ENCODE results near the gene RFX2.

RFX2 gene

DNA sequence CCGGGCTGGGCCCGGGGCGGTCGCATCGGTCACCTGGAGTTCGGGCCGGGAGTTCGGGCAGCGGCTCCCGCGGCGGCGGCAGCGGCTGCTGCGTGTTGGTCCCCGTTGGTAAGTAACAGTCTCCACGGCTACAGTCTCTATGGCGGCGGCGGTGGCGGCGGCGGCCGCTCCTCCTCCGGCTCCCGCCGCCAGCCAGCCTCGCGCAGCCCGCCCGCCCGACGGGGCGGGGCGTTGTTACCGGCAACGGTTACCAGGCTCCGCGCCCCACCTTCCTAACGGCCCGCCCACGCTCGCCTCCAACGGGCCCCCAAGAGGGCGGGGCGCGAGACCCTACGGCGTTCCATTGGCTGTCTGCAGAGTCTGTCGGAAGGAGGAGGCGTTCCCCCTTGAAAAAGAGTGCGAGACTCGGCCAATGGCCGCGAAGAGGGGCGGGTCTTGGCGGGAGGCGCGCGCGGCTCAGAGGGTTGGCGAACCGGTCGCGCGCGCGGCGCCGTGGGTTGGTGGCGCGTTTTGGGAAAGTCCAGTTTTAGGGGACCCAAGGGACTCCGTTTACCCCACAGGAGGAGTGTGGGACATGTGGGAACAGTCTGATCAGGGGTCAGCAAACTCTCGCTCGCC lies at the start of gene RFX2:
RFX2 (minus strand) TSS at position 141 of the 618 bp plus-strand sequence. CDS start 63,004 bp downstream, outside the sequence.
- peak within 1 kb of the TSS; percentile 61 for H3K4me3 ChIP-seq (ENCODE audit: low read depth, low read length)
- DNase-seq (ENCODE audit: low read depth, low spot score): peak; percentile 99
- in situ Hi-C loops (cut with HindIII; ENCODE audit: low sequenced_read_pairs): no loop called here
- TF ChIP-seq, protein P1, sequence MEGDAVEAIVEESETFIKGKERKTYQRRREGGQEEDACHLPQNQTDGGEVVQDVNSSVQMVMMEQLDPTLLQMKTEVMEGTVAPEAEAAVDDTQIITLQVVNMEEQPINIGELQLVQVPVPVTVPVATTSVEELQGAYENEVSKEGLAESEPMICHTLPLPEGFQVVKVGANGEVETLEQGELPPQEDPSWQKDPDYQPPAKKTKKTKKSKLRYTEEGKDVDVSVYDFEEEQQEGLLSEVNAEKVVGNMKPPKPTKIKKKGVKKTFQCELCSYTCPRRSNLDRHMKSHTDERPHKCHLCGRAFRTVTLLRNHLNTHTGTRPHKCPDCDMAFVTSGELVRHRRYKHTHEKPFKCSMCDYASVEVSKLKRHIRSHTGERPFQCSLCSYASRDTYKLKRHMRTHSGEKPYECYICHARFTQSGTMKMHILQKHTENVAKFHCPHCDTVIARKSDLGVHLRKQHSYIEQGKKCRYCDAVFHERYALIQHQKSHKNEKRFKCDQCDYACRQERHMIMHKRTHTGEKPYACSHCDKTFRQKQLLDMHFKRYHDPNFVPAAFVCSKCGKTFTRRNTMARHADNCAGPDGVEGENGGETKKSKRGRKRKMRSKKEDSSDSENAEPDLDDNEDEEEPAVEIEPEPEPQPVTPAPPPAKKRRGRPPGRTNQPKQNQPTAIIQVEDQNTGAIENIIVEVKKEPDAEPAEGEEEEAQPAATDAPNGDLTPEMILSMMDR (IDR thresholded peaks at IDR 0.05; ENCODE audit: low read depth, low read length): no peak

DNA sequence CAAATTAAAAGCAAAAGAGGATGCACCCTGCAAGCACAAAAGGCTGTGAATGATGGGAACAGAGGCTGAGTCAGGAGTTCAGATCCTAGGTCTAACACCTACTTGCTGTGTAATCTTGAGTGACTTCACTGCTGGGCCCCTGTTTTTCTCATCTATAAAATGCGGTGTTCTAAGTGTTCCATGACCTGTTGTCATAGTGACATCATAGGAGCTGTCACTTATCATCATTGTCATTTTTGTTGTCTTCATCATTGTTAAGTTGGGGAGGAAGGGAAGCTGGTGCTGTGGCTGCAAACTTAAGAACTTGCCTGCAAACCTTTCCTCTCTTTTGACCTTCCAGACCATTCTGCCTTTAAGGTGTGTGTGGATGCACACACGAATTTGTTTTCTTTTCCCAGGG lies 45.7 kb upstream of the RFX2 start:
- no peak for DNase-seq (ENCODE audit: low read depth, low spot score)
- TF ChIP-seq, protein P1 (IDR thresholded peaks at IDR 0.05; ENCODE audit: low read depth, low read length): no peak
- H3K4me3 ChIP-seq (ENCODE audit: low read depth, low read length): no peak overlapping the region
- in situ Hi-C loops (cut with HindIII; ENCODE audit: low sequenced_read_pairs): no loop called here

DNA sequence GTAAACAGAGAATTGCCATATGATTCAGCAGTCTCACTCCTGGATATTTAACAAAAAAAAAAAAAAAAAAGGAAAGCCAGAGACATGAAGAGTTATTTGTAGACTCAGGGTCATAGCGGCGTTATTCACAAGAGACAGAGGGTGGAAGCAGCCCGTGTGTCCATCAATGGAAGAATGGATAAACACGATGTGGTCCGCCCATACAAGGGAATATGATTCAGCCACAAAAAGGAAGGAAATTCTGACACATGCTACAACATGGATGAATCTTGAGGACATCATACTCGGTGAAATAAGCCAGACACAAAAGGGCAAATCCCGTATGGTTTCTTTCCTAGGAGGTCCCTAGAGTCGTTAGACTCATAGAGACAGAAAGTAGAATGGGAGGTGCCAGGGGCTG lies 40.0 kb upstream of the RFX2 start:
- in situ Hi-C loops (cut with HindIII; ENCODE audit: low sequenced_read_pairs): no loop called here
- no peak for DNase-seq (ENCODE audit: low read depth, low spot score)
- H3K4me3 ChIP-seq (ENCODE audit: low read depth, low read length): no peak overlapping the region
- TF ChIP-seq, protein P1 (IDR thresholded peaks at IDR 0.05; ENCODE audit: low read depth, low read length): no peak

DNA sequence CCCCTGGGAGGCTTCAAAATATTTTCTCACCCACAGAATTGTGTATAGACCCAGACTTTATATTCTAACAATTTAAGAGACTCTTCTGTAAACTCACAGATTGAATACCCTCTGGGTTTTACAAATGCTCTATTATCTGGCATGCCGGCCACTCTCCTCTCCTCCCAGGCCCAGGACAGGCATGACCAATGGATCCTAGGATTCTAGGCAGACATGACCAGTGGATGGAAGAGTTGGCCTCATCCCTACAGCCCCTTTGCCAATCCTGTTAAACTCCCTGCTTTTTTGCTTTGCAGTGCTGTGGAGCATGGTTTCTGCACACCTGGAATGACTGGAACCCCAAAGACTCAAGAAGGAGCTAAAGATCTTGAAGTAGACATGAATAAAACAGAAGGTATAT lies 30.9 kb upstream of the RFX2 start:
- H3K4me3 ChIP-seq (ENCODE audit: low read depth, low read length): no peak overlapping the region
- TF ChIP-seq, protein P1 (IDR thresholded peaks at IDR 0.05; ENCODE audit: low read depth, low read length): no peak
- DNase-seq (ENCODE audit: low read depth, low spot score): no peak
- in situ Hi-C loops (cut with HindIII; ENCODE audit: low sequenced_read_pairs): loop anchor here (25.0 kb wide), 1 partner anchor 104 kb away; no protein-coding TSS in a partner anchor

DNA sequence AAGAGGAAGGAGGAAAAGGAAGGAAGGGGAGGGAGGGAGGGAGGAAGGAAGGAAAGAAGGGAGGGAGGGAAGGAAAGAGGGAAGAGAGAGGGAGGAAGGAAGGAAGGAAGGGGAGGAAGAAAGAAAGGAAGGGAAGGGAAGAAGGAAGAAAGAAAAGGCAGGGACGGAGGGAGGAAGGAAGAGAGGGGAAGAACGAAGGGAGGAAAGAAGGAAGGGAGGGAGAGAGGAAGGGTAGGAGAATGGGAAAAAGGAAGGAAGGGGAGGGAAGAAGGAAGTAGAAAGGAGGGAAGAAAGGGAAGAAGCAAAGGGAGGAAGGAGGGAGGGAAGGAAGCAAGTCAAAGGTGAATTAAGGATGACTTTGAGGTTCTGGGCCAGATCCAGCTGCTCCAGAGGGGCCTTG lies 28.2 kb upstream of the RFX2 start:
- H3K4me3 ChIP-seq (ENCODE audit: low read depth, low read length): no peak overlapping the region
- TF ChIP-seq, protein P1 (IDR thresholded peaks at IDR 0.05; ENCODE audit: low read depth, low read length): no peak
- no peak for DNase-seq (ENCODE audit: low read depth, low spot score)
- in situ Hi-C loops (cut with HindIII; ENCODE audit: low sequenced_read_pairs): loop anchor here (25.0 kb wide), 1 partner anchor 101 kb away; no protein-coding TSS in a partner anchor

DNA sequence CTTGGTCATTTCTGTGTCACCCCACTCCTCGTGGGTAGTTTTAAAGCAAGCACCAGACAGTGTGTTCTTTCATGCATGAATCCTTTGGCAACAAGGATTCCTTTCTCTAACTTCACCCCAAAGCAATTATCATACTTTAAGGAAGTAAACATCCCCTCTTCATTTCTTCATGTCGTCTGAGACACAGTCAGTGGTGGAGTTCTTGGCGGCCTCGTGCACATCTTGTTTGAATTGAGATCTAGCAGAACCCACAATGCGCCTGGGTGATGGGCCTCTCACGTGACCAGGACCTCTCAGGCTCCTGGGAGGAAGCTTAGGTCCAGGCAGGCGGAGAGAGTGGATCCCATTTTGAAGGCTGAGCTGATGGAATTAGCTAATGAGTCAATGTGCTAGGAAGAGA lies 27.8 kb upstream of the RFX2 start:
- in situ Hi-C loops (cut with HindIII; ENCODE audit: low sequenced_read_pairs): loop anchor here (25.0 kb wide), 1 partner anchor 101 kb away; no protein-coding TSS in a partner anchor
- no peak for DNase-seq (ENCODE audit: low read depth, low spot score)
- no peak overlapping the region for H3K4me3 ChIP-seq (ENCODE audit: low read depth, low read length)
- TF ChIP-seq, protein P1 (IDR thresholded peaks at IDR 0.05; ENCODE audit: low read depth, low read length): no peak

Data from astrocyte of the spinal cord (primary cell).